KOPT-K1 (cell line): ENCODE results near the gene TCF3.

ENCODE experiments used
- H3K27ac ChIP-seq: fragments of 200-600 bp; sonication (generic); 2 replicates; pipeline ENCODE4 v1.5.1; 2016; ENCODE audit warnings: antibody characterized with exemption, mild to moderate bottlenecking, low read depth, low read length; ENCODE audit not compliant: poor library complexity, severe bottlenecking
- H3K36me3 ChIP-seq: fragments of 200-600 bp; sonication (generic); 2 replicates; pipeline ENCODE4 v1.5.1; 2017; ENCODE audit warnings: antibody characterized with exemption, mild to moderate bottlenecking, low read length, moderate library complexity; ENCODE audit not compliant: insufficient read depth
- H3K9me3 ChIP-seq: fragments of 200-600 bp; sonication (generic); 2 replicates; pipeline ENCODE4 v1.5.1; 2017; ENCODE audit warnings: antibody characterized with exemption, low read length, mild to moderate bottlenecking; ENCODE audit not compliant: insufficient read depth, poor library complexity, severe bottlenecking

TCF3 gene

GRCh38 chr19:1661995-1662394, 9.6 kb upstream of the TCF3 start:
- H3K36me3 ChIP-seq = no peaks in the 10 kb centered on the region
- no peak overlapping the region for H3K27ac ChIP-seq
- H3K9me3 ChIP-seq = no peaks in the 10 kb centered on the region

GRCh38 chr19:1659084-1659427, 6.6 kb upstream of the TCF3 start:
- no peaks in the 10 kb centered on the region for H3K36me3 ChIP-seq
- H3K27ac ChIP-seq = no peak overlapping the region
- no peaks in the 10 kb centered on the region for H3K9me3 ChIP-seq

GRCh38 chr19:1658150-1659083, 6.0 kb upstream of the TCF3 start:
- no peak overlapping the region for H3K27ac ChIP-seq

GRCh38 chr19:1657746-1658145, 5.3 kb upstream of the TCF3 start:
- Histone ChIP-seq H3K27ac (no peak overlapping the region), H3K9me3 (no peaks in the 10 kb centered on the region), H3K36me3 (no peaks in the 10 kb centered on the region)

More at GRCh38 chr19:1658150-1659083, 6.0 kb upstream of the TCF3 start:
- no peaks in the 10 kb centered on the region for H3K9me3 ChIP-seq
- no peaks in the 10 kb centered on the region for H3K36me3 ChIP-seq

GRCh38 chr19:1656988-1657536, 4.6 kb upstream of the TCF3 start:
- Histone ChIP-seq H3K36me3 (no peaks in the 10 kb centered on the region), H3K9me3 (no peaks in the 10 kb centered on the region), H3K27ac (no peak overlapping the region)

GRCh38 chr19:1655987-1656608, 3.7 kb upstream of the TCF3 start:
- Histone ChIP-seq H3K9me3 (no peaks in the 10 kb centered on the region), H3K27ac (no peak overlapping the region), H3K36me3 (no peaks in the 10 kb centered on the region)

- no peak overlapping the region for H3K27ac ChIP-seq
- no peaks in the 10 kb centered on the region for H3K9me3 ChIP-seq
- no peaks in the 10 kb centered on the region for H3K36me3 ChIP-seq
These were observed 2.9 kb upstream of the TCF3 start for GRCh38 chr19:1655131-1655981.

GRCh38 chr19:1654178-1654792, 1.9 kb upstream of the TCF3 start:
- no peaks in the 10 kb centered on the region for H3K9me3 ChIP-seq

GRCh38 chr19:1653300-1653628, 849 bp upstream of the TCF3 start:
- Histone ChIP-seq H3K27ac (peak overlapping the region; percentile 94), H3K36me3 (peaks cover 20% of the 10 kb centered on the region), H3K9me3 (no peaks in the 10 kb centered on the region)

More at GRCh38 chr19:1654178-1654792, 1.9 kb upstream of the TCF3 start:
- peaks cover 10% of the 10 kb centered on the region for H3K36me3 ChIP-seq
- H3K27ac ChIP-seq = no peak overlapping the region

- H3K27ac ChIP-seq = peak overlapping the region; percentile 96
- H3K9me3 ChIP-seq = no peaks in the 10 kb centered on the region
- H3K36me3 ChIP-seq = peaks cover 35% of the 10 kb centered on the region
These were observed 685 bp downstream of the TCF3 start for GRCh38 chr19:1651568-1652291.

GRCh38 chr19:1650650-1651567, 1.5 kb downstream of the TCF3 start:
- Histone ChIP-seq H3K36me3 (peaks cover 43% of the 10 kb centered on the region), H3K27ac (peak overlapping the region; percentile 96), H3K9me3 (no peaks in the 10 kb centered on the region)

- peaks cover 53% of the 10 kb centered on the region for H3K36me3 ChIP-seq
- H3K27ac ChIP-seq = peak overlapping the region; percentile 96
- H3K9me3 ChIP-seq = no peaks in the 10 kb centered on the region
These were observed 2.4 kb downstream of the TCF3 start for GRCh38 chr19:1649706-1650649.
